ENCODE results near the gene TMEM115. TPM values are rescaled to one million over a fixed set of nuclear protein-coding genes. Genes with fewer than 3 reads are reported as not detected.

The TMEM115 gene
- total and polyA plus RNA-seq, 2 experiments from 2014 or later = 17.8 to 49.2 TPM

DNA sequence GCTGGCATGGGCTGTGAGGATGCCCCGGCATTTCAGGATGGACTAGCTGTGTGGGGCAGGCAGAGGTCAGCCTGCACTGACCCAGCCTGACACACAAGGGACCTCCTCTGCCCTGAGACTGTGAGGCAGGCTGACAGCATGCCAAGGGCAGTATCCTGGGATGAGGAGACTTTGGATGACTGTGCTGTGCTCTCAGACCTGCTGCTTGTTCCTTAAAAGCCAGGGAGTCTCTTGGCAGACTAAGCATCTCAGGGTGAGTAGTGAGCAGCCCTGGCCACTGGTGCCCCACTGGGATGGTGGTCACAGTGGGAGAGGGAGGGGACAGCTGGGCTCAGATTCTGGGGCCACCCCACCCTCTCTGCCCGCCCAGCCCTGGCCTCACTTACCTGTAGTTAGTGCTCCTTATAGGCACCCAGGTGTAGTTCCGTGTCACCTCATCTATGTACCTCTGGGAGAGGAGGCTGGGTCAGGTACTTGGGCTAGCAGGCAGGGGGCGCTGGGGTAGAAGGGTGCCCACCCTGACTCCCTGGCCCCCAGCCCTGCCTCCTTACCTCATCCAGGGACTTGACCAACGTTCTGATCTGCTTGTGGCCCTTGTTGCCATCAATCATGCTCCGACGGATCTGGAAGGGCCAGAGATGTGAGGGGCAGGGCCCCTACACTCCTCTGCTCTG lies 16.1 kb upstream of the TMEM115 start:
- peak; percentile 65 for DNase-seq (ENCODE audit: low spot score)
- no peaks in the 10 kb centered on the region for H3F3A ChIP-seq (replicated peaks; ENCODE audit: low read depth)
- Mint-ChIP-seq H3K36me3 (ENCODE audit: low read depth) (no peaks in the 10 kb centered on the region; the same call in 2 of the 3 replicates), H3K4me3 (no peak overlapping the region; the same call in 2 of the 3 replicates), H3K27ac (no peak overlapping the region), H3K4me1 (peaks cover 37% of the 10 kb centered on the region), H3K27me3 (ENCODE audit: insufficient read depth, low read depth, poor library complexity) (peaks cover 24% of the 10 kb centered on the region), H3K9me3 (no peaks in the 10 kb centered on the region; the same call in 2 of the 3 replicates)
- H3K4me2 ChIP-seq = no peak overlapping the region
- no peaks in the 10 kb centered on the region for H4K20me1 ChIP-seq (replicated peaks; ENCODE audit: insufficient read depth)
- no peaks in the 10 kb centered on the region for H3K9me2 ChIP-seq (ENCODE audit: insufficient read depth)
- H3K79me2 ChIP-seq (replicated peaks; ENCODE audit: insufficient read depth) = no peaks in the 10 kb centered on the region
- H3K27me3 ChIP-seq (ENCODE audit: insufficient read depth) = no peaks in the 10 kb centered on the region
- no peak overlapping the region for H3K4me3 ChIP-seq
- no peak overlapping the region for H3K27ac ChIP-seq (ENCODE audit: low read depth)
- peak; percentile 57 for ATAC-seq
- TF ChIP-seq CTCF (conservative IDR thresholded peaks at IDR 0.05; ENCODE audit: low read depth in 2 of 2) (peak; percentile 49 to 70), JUNB (IDR thresholded peaks at IDR 0.05; ENCODE audit: unreplicated experiment) (no peak), REST (IDR thresholded peaks at IDR 0.05; ENCODE audit: unreplicated experiment) (no peak), CREB1 (CRISPR knock-in tag; IDR thresholded peaks at IDR 0.05; ENCODE audit: low read depth) (no peak), ZNF331 (CRISPR knock-in tag; IDR thresholded peaks at IDR 0.05; ENCODE audit: low read depth) (no peak), EZH2phosphoT487 (IDR thresholded peaks at IDR 0.05; ENCODE audit: unreplicated experiment) (no peak), STAT1 (IDR thresholded peaks at IDR 0.05; ENCODE audit: unreplicated experiment) (no peak)
- TF ChIP-seq, protein P1, sequence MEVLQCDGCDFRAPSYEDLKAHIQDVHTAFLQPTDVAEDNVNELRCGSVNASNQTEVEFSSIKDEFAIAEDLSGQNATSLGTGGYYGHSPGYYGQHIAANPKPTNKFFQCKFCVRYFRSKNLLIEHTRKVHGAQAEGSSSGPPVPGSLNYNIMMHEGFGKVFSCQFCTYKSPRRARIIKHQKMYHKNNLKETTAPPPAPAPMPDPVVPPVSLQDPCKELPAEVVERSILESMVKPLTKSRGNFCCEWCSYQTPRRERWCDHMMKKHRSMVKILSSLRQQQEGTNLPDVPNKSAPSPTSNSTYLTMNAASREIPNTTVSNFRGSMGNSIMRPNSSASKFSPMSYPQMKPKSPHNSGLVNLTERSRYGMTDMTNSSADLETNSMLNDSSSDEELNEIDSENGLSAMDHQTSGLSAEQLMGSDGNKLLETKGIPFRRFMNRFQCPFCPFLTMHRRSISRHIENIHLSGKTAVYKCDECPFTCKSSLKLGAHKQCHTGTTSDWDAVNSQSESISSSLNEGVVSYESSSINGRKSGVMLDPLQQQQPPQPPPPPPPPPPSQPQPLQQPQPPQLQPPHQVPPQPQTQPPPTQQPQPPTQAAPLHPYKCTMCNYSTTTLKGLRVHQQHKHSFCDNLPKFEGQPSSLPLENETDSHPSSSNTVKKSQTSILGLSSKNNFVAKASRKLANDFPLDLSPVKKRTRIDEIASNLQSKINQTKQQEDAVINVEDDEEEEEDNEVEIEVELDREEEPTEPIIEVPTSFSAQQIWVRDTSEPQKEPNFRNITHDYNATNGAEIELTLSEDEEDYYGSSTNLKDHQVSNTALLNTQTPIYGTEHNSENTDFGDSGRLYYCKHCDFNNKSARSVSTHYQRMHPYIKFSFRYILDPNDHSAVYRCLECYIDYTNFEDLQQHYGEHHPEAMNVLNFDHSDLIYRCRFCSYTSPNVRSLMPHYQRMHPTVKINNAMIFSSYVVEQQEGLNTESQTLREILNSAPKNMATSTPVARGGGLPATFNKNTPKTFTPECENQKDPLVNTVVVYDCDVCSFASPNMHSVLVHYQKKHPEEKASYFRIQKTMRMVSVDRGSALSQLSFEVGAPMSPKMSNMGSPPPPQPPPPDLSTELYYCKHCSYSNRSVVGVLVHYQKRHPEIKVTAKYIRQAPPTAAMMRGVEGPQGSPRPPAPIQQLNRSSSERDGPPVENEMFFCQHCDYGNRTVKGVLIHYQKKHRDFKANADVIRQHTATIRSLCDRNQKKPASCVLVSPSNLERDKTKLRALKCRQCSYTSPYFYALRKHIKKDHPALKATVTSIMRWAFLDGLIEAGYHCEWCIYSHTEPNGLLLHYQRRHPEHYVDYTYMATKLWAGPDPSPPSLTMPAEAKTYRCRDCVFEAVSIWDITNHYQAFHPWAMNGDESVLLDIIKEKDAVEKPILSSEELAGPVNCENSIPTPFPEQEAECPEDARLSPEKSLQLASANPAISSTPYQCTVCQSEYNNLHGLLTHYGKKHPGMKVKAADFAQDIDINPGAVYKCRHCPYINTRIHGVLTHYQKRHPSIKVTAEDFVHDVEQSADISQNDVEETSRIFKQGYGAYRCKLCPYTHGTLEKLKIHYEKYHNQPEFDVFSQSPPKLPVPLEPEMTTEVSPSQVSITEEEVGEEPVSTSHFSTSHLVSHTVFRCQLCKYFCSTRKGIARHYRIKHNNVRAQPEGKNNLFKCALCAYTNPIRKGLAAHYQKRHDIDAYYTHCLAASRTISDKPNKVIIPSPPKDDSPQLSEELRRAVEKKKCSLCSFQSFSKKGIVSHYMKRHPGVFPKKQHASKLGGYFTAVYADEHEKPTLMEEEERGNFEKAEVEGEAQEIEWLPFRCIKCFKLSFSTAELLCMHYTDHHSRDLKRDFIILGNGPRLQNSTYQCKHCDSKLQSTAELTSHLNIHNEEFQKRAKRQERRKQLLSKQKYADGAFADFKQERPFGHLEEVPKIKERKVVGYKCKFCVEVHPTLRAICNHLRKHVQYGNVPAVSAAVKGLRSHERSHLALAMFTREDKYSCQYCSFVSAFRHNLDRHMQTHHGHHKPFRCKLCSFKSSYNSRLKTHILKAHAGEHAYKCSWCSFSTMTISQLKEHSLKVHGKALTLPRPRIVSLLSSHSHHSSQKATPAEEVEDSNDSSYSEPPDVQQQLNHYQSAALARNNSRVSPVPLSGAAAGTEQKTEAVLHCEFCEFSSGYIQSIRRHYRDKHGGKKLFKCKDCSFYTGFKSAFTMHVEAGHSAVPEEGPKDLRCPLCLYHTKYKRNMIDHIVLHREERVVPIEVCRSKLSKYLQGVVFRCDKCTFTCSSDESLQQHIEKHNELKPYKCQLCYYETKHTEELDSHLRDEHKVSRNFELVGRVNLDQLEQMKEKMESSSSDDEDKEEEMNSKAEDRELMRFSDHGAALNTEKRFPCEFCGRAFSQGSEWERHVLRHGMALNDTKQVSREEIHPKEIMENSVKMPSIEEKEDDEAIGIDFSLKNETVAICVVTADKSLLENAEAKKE (CRISPR knock-in tag; IDR thresholded peaks at IDR 0.05) = no peak
- no peaks in the 10 kb centered on the region for H3K36me3 ChIP-seq (ENCODE audit: insufficient read depth)
- H3K4me1 ChIP-seq (ENCODE audit: insufficient read depth) = peaks cover 11% of the 10 kb centered on the region
- H2AFZ ChIP-seq = no peak overlapping the region

All from GM23338 (cell line).